Nucleus accumbens (tissue), 56 donors: Measurements from ENCODE around the gene PRELID2.
"Not testable (repeated sequence)": the region's sequence is repeated elsewhere in the genome, so short reads cannot be mapped to it uniquely, and the experiment has no call there.

Source experiments
- DNase-seq, 56 donors: peaks; one replicate each; lab custom pipeline; 2025; lab: John Stamatoyannopoulos, UW

The PRELID2 gene

DNA sequence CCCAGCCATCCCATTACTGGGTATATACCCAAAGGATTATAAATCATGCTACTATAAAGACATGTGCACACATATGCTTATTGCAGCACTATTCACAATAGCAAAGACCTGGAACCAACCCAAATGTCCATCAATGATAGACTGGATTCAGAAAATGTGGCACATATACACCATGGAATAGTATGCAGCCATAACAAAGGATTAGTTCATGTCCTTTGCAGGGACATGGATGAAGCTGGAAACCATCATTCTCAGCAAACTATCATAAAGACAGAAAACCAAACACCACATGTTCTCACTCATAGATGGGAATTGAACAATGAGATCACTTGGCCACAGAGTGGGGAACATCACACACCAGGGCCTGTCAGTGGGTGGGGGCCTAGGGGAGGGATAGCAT lies 36.6 kb downstream of the PRELID2 start:
- DNase-seq: not testable (repeated sequence)

DNA sequence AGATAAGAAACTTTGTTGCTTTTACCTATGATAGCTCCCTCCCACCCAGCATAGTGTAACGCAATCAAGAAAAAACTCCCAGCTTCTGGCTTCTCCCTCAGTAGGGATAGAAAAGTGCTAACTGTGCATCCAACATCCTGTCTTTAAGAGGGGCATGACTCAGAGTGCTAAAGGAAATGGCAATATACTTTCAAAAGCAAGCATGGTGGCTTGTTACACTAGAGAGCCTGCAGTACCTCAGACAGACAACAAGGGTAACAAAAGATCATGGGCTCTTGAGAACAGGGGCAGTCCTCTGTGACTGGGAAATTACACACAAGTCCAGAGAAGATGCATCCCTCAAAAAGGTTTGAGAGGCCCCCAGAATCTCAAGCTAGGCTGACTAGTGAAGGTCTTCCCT lies 37.8 kb downstream of the PRELID2 start:
- DNase-seq: no peak

- no peak for DNase-seq
These were observed 38.8 kb downstream of the PRELID2 start for GRCh38 chr5:145796318-145796717.

DNA sequence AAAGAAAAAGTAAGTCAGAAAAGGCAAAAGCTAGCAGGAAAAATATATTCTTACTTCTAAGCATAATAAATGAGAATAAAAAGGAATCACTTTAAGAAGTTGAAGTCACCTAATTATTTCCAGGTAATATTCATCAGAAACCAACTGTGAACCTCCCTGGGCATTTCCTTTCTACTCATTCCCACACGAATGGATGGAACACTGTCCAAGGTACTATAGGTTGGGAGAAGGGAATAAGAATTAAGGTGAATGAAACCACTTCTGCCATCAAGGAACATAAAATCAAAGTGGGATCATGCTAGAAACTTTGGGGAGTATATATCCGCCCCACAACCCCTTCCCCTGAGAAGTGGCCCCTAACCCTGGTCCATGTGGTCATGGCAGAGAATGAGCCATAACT lies 41.6 kb downstream of the PRELID2 start:
- no peak for DNase-seq

GRCh38 chr5:145792840-145793239 lies 42.3 kb downstream of the PRELID2 start:
- DNase-seq: no peak

GRCh38 chr5:145791866-145792265 lies 43.3 kb downstream of the PRELID2 start:
- no peak for DNase-seq

- no peak for DNase-seq
These were observed 47.1 kb downstream of the PRELID2 start for GRCh38 chr5:145787996-145788395.

- DNase-seq: no peak
These were observed 47.6 kb downstream of the PRELID2 start for GRCh38 chr5:145787507-145787906.

DNA sequence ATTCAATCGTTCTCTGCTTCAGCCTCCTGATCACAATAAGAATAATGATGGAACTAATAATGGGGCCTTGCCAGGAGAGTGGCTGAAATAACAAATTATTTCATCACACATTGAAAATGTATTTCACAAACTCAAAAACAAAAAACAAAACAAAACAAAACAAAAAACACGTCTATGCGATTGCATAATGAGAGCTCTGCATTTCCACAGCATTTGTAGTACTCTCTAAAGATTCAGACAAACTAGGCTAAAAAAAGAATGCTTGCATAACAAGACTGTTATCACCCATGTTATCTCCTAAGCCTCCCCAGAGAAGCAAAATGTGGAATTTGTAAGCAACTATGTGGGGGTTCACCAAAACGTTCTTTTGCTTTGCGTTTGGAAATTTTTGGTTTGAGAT lies 48.1 kb downstream of the PRELID2 start:
- no peak for DNase-seq

GRCh38 chr5:145780982-145781381 lies 54.2 kb downstream of the PRELID2 start:
- DNase-seq: no peak

GRCh38 chr5:145778144-145778900 lies 56.8 kb downstream of the PRELID2 start:
- no peak for DNase-seq

GRCh38 chr5:145777445-145778063 lies 57.6 kb downstream of the PRELID2 start:
- no peak for DNase-seq

- DNase-seq: no peak
These were observed 58.3 kb downstream of the PRELID2 start for GRCh38 chr5:145776886-145777285.

DNA sequence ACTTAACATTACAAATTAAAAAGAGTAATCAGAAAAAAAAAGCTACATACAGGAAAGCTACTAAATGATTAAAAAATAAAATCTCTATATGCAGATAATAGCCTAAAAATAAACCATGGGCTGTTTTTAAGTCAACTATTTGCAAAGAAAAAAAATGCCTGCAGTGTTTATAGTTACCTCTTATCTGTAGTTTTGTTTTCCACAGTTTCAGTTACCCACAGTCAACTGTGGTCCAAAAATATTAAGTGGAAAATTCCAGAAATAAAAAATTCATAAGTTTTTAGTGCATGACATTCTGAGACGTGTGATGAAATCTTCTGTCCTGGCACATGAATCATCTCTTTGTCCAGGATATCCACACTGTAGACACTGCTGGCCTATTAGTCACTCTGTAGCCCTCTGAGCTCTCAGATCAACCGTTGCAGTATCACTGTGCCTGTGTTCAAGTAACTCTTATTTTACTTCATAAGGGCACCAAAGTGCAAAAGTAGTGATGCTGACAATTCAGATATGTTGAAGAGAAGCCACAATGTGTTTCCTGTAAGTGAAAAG lies 59.2 kb downstream of the PRELID2 start:
- peak in 1 of 56 donors; percentile 1 for DNase-seq

- DNase-seq: no peak
These were observed 59.7 kb downstream of the PRELID2 start for GRCh38 chr5:145775411-145775810.

DNA sequence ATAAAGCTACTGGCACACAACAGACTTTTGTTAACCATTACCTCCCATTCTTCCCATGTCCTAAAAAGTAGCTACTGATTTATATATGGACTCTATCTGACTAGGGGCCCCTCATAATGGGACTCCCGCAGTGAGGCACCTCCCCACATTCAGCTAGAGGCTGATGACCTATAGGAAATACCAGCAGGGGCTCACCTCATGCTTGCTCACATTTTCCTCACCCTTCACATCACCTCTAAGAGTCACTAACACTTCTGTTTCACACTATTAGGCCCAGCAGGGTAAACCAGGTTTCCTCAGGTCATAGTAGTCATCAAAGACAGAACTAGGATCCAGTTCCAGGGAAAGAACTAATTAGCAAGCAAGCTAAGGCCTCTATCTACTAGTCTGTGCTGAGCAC lies 60.7 kb downstream of the PRELID2 start:
- no peak for DNase-seq

GRCh38 chr5:145772466-145772865 lies 62.7 kb downstream of the PRELID2 start:
- DNase-seq: no peak

GRCh38 chr5:145768863-145769262 lies 66.3 kb downstream of the PRELID2 start:
- no peak for DNase-seq

DNA sequence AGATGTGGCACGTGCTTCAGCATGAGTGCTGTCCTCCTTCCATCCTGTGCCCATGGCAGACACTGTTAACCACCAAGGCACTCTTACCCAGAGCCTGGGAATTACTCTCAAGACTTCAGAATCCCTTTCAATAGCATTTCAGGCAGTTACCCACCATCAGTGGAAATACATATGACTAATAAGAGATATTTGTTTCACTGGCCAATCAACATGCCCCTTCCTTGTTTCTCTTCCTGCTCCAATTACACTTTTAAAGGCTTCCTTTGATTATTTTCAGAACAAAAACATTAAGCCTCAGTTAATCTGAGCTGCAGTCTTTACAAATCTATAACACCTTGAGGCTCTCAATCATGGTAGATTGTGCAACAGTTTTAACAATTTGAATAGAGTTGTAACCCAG lies 70.8 kb downstream of the PRELID2 start:
- DNase-seq: no peak

DNA sequence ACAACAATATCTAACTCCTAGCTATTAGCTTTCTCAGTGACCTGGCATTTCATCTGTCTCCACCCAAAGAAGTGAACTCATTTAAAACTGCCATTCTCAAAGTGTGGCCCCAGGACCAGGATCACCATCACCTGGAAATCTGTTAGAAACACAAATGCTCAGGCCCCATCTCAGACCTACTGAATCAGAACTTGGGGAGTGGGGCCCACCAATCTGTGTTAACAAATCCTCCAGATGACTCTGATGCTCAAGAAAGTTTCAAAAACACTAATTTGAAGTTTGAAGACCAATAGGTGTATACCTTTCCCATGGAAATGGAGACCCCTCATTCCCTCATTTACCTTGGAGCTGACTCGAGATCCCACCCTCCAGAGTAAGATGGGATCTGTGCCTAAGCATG lies 72.3 kb downstream of the PRELID2 start:
- no peak for DNase-seq

- no peak for DNase-seq
These were observed 73.9 kb downstream of the PRELID2 start for GRCh38 chr5:145761254-145761653.

GRCh38 chr5:145760660-145761059 lies 74.5 kb downstream of the PRELID2 start:
- no peak for DNase-seq
